Measurements from ENCODE around the gene SEMA3F. TPM values are rescaled to one million over a fixed set of nuclear protein-coding genes. Genes with fewer than 3 reads are reported as not detected.

SEMA3F gene
- total RNA-seq, 6 experiments from 2014 or later: 1.2 to 5.9 (median 4.2) TPM

DNA sequence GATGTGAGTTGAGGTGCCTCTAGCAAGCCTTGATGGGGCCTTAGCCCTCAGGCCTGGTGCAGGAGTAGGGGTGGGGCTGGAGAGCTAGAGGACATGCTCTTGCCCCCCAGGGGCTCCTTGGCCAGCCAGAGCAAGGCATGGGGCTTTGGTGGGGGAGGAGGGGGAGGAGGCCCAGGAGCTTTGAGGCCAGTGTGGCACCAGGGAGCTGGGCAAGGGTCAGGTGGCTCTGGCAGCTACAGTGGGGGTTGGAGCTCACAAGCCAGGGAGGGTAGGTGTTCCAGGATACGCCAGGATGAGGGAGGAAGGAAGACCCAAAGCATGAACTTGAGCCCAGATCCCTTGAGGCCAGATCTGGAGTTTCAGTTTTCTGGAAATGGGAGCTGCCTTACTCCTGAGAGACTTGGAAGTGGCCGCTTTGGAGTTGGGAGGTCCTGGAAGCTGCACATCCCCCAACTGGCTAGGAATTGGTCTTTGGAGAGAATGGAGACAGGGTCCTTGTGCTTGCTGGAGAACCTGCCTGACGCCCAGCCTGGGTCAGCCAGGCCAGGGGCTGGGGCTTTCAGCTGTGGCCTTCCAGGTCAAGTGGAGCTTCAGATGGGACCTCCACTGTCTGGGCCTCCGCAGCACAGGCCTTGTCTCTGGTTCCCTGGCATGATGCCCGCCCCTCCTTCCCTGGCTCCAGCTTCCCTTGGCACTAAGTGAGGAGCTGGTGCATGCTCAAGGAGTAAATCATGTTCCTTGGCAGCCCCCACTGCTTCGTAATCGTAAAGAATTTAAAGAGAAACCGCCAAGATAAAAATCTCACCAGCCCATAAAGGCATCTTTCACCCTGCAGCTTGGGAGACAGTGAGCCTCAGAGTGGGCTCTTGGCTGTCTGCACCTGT, 8.7 kb downstream of the SEMA3F start:
- no peaks in the 10 kb centered on the region for H3K27me3 ChIP-seq
- H3K36me3 ChIP-seq: no peaks in the 10 kb centered on the region
- peak; percentile 5 to 47 (median 20) for ATAC-seq
- H3K9me3 ChIP-seq: no peaks in the 10 kb centered on the region
- intact Hi-C loops (cut with DNase I): no loop called here
- H3K27ac ChIP-seq: peak overlapping the region in 1 of 3 donors; percentile 13
- H3K4me1 ChIP-seq: peaks cover 0 to 22% (median 2%) of the 10 kb centered on the region in 4 donors
- no peak overlapping the region for H3K4me3 ChIP-seq
- DNase-seq: no peak
- TF ChIP-seq, protein P1, sequence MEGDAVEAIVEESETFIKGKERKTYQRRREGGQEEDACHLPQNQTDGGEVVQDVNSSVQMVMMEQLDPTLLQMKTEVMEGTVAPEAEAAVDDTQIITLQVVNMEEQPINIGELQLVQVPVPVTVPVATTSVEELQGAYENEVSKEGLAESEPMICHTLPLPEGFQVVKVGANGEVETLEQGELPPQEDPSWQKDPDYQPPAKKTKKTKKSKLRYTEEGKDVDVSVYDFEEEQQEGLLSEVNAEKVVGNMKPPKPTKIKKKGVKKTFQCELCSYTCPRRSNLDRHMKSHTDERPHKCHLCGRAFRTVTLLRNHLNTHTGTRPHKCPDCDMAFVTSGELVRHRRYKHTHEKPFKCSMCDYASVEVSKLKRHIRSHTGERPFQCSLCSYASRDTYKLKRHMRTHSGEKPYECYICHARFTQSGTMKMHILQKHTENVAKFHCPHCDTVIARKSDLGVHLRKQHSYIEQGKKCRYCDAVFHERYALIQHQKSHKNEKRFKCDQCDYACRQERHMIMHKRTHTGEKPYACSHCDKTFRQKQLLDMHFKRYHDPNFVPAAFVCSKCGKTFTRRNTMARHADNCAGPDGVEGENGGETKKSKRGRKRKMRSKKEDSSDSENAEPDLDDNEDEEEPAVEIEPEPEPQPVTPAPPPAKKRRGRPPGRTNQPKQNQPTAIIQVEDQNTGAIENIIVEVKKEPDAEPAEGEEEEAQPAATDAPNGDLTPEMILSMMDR (IDR thresholded peaks at IDR 0.05): no peak
- no peak for TF ChIP-seq POLR2A (IDR thresholded peaks at IDR 0.05)
- WGBS (ENCODE audit: insufficient coverage, low coverage, low lambda C conversion rate, missing lambda C conversion rate): 56% methylated on average over 3 of the region's 8 CpGs

DNA sequence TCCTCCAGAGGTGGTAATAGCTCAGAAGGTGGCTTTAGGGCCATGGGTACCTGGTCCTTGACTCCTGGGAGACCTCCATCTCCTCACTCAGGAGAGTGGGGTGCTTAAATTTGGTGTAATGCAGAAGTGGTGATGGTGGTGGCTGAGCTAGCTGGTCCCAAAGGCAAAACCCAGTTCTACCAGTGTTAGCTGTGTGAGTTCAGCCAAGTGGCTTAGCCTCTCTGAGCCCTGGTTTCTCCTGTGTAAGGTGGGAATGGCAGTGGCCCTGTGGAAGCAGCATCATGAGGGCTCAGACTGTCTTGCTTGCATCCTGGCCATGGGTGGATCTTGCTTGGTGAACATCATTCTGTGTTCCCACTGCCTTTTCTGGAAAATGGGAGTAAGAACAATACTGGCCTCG, 9.4 kb downstream of the SEMA3F start:
- 71% methylated on average over 1 of the region's 1 CpG for WGBS (ENCODE audit: insufficient coverage, low coverage, low lambda C conversion rate, missing lambda C conversion rate)
- Histone ChIP-seq H3K27me3 (no peaks in the 10 kb centered on the region), H3K4me3 (no peak overlapping the region), H3K4me1 (peaks cover 0 to 22% (median 2%) of the 10 kb centered on the region in 4 donors), H3K27ac (no peak overlapping the region), H3K36me3 (no peaks in the 10 kb centered on the region), H3K9me3 (no peaks in the 10 kb centered on the region)
- intact Hi-C loops (cut with DNase I): no loop called here
- DNase-seq (no peak), ATAC-seq (no peak)
- no peak for TF ChIP-seq POLR2A (IDR thresholded peaks at IDR 0.05)
- TF ChIP-seq, protein P1 (IDR thresholded peaks at IDR 0.05): no peak

- H3K4me1 ChIP-seq: peaks cover 0 to 22% (median 2%) of the 10 kb centered on the region in 4 donors
- no peak overlapping the region for H3K4me3 ChIP-seq
Observed at GRCh38 chr3:50164984-50165909, 10.1 kb downstream of the SEMA3F start.

DNA sequence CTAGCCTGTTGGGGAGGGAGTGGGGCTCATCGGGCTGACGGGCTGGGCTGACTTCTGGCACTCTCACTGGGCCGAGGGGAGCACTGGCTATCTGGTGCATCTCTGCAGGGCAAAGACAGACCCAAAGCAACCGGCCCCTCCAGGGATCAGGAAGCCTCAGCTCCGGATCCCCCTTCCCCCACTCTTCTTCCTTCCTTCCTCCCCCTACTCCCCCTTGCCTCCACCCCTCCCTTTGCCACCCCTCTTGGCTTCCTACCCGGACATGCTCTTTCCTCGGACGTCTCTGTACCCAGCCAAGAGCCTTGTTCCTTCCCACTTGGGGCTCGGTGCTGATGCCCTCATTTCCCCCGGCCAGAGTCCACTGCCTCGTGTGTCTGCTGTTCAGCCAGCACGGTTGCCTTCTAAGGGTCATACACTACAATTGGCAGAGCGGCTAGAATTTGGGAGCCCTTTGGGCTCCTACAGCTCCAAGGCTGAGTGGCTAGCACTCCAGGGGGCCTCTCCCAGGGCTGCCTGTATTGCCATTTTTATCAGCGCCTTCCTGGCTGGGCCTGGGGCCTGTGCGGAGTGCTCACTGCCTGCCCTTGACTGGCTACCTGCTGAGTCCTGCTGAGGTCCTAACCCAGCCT, 10.9 kb downstream of the SEMA3F start:
- Histone ChIP-seq H3K4me3 (no peak overlapping the region), H3K9me3 (no peaks in the 10 kb centered on the region), H3K27me3 (no peaks in the 10 kb centered on the region), H3K36me3 (no peaks in the 10 kb centered on the region), H3K4me1 (peaks cover 0 to 23% (median 2%) of the 10 kb centered on the region in 4 donors), H3K27ac (peak overlapping the region in 1 of 3 donors; percentile 29)
- DNase-seq (peak in 2 of 3 donors; percentile 73 to 81), ATAC-seq (peak; percentile 31 to 78 (median 68))
- intact Hi-C loops (cut with DNase I): no loop called here
- no peak for TF ChIP-seq POLR2A (IDR thresholded peaks at IDR 0.05)
- TF ChIP-seq, protein P1 (IDR thresholded peaks at IDR 0.05): no peak
- WGBS (ENCODE audit: insufficient coverage, low coverage, low lambda C conversion rate, missing lambda C conversion rate): 18% methylated on average over 8 of the region's 15 CpGs

More at GRCh38 chr3:50164984-50165909, 10.1 kb downstream of the SEMA3F start:
- H3K36me3 ChIP-seq: no peaks in the 10 kb centered on the region
- no peaks in the 10 kb centered on the region for H3K27me3 ChIP-seq
- TF ChIP-seq, protein P1 (IDR thresholded peaks at IDR 0.05): no peak
- TF ChIP-seq POLR2A (IDR thresholded peaks at IDR 0.05): no peak
- 33% methylated on average over 1 of the region's 7 CpGs for WGBS (ENCODE audit: insufficient coverage, low coverage, low lambda C conversion rate, missing lambda C conversion rate)
- peak in 2 of 4 donors; percentile 2 to 28 for ATAC-seq
- no peak for DNase-seq
- intact Hi-C loops (cut with DNase I): no loop called here
- H3K27ac ChIP-seq: no peak overlapping the region
- H3K9me3 ChIP-seq: no peaks in the 10 kb centered on the region

Measured in right lobe of liver (tissue), 6 donors.